Endothelial cell (in vitro differentiated cells): Measurements from ENCODE around the gene SARS1. TPM values are rescaled to one million over a fixed set of nuclear protein-coding genes. Genes with fewer than 3 reads are reported as not detected.

Source experiments
- DNase-seq: peaks from one replicate; pipeline ENCODE4 v3.0.0; 2021; ENCODE audit warnings: low spot score
- H3K27ac Mint-ChIP-seq: one replicate; pipeline ENCODE4 v1.8.0; 2021; ENCODE audit warnings: mixed read lengths, inconsistent platforms; ENCODE audit not compliant: unreplicated experiment
- H3K27me3 Mint-ChIP-seq: one replicate; pipeline ENCODE4 v1.8.0; 2021; ENCODE audit warnings: mild to moderate bottlenecking, moderate library complexity, mixed read lengths, inconsistent platforms; ENCODE audit not compliant: unreplicated experiment
- H3K36me3 Mint-ChIP-seq: one replicate; pipeline ENCODE4 v1.8.0; 2021; ENCODE audit warnings: mild to moderate bottlenecking, low read depth, mixed read lengths, inconsistent platforms; ENCODE audit not compliant: unreplicated experiment
- H3K4me1 Mint-ChIP-seq: one replicate; pipeline ENCODE4 v1.8.0; 2021; ENCODE audit warnings: mild to moderate bottlenecking, mixed read lengths, inconsistent platforms; ENCODE audit not compliant: unreplicated experiment
- H3K4me3 Mint-ChIP-seq: one replicate; pipeline ENCODE4 v1.8.0; 2021; ENCODE audit warnings: mild to moderate bottlenecking, mixed read lengths, inconsistent platforms; ENCODE audit not compliant: unreplicated experiment
- H3K9me3 Mint-ChIP-seq: one replicate; pipeline ENCODE4 v1.8.0; 2021; ENCODE audit warnings: mixed read lengths, inconsistent platforms; ENCODE audit not compliant: unreplicated experiment
- CTCF ChIP-seq: fragments of 200-600 bp; sonication (generic); IDR thresholded peaks from one replicate; pipeline ENCODE4 v1.5.0; 2021; ENCODE audit warnings: antibody characterized with exemption; ENCODE audit not compliant: unreplicated experiment
- total RNA-seq: library from RNA; stranded (reverse); fragmentation: NEBNext Ultra II Directional; extraction: Animal tissue kit (Norgen Biotek cat#: 25700); gene quantifications from one replicate; pipeline ENCODE4 v1.2.1, GENCODE V29; 2021; ENCODE audit not compliant: unreplicated experiment

The SARS1 gene
- total RNA-seq, 1 donor from 2014 or later: 125 TPM

- Mint-ChIP-seq H3K4me1 (peaks cover 10% of the 10 kb centered on the region), H3K36me3 (peaks cover 8% of the 10 kb centered on the region), H3K4me3 (no peak overlapping the region), H3K9me3 (no peaks in the 10 kb centered on the region), H3K27me3 (peaks cover 1% of the 10 kb centered on the region), H3K27ac (no peak overlapping the region)
- DNase-seq: no peak
- TF ChIP-seq CTCF: no peak
These were observed 29.0 kb upstream of the SARS1 start for GRCh38 chr1:109184687-109185086.

GRCh38 chr1:109185357-109185756 is 28.4 kb upstream of the SARS1 start:
- no peak for DNase-seq
- Mint-ChIP-seq H3K9me3 (no peaks in the 10 kb centered on the region), H3K4me3 (no peak overlapping the region), H3K36me3 (peaks cover 8% of the 10 kb centered on the region), H3K27me3 (peaks cover 1% of the 10 kb centered on the region), H3K4me1 (peaks cover 12% of the 10 kb centered on the region), H3K27ac (no peak overlapping the region)
- TF ChIP-seq CTCF: no peak

GRCh38 chr1:109185990-109186732 is 27.6 kb upstream of the SARS1 start:
- H3K4me3 Mint-ChIP-seq: no peak overlapping the region
- H3K4me1 Mint-ChIP-seq: peaks cover 20% of the 10 kb centered on the region
- peaks cover 8% of the 10 kb centered on the region for H3K36me3 Mint-ChIP-seq
- no peak overlapping the region for H3K27ac Mint-ChIP-seq
- no peak for DNase-seq
- no peaks in the 10 kb centered on the region for H3K9me3 Mint-ChIP-seq
- no peak for TF ChIP-seq CTCF
- peaks cover 1% of the 10 kb centered on the region for H3K27me3 Mint-ChIP-seq

- TF ChIP-seq CTCF: no peak
- H3K9me3 Mint-ChIP-seq: no peaks in the 10 kb centered on the region
- DNase-seq: no peak
- H3K36me3 Mint-ChIP-seq: peaks cover 8% of the 10 kb centered on the region
- H3K27me3 Mint-ChIP-seq: peaks cover 4% of the 10 kb centered on the region
- no peak overlapping the region for H3K4me3 Mint-ChIP-seq
- peaks cover 24% of the 10 kb centered on the region for H3K4me1 Mint-ChIP-seq
- no peak overlapping the region for H3K27ac Mint-ChIP-seq
These were observed 27.0 kb upstream of the SARS1 start for GRCh38 chr1:109186733-109187086.

GRCh38 chr1:109187127-109187526 is 26.6 kb upstream of the SARS1 start:
- Mint-ChIP-seq H3K9me3 (no peaks in the 10 kb centered on the region), H3K27ac (no peak overlapping the region), H3K4me1 (peaks cover 24% of the 10 kb centered on the region), H3K4me3 (no peak overlapping the region), H3K27me3 (peaks cover 4% of the 10 kb centered on the region), H3K36me3 (peaks cover 8% of the 10 kb centered on the region)
- no peak for TF ChIP-seq CTCF
- DNase-seq: no peak
